GM23248 (cell line): ENCODE results near the gene RABGAP1L.

Experiments
- EZH2 ChIP-seq: fragments of 200-600 bp; sonication (generic); IDR thresholded peaks from 2 replicates; pipeline ENCODE4 v1.6.1; 2018; ENCODE audit warnings: antibody characterized with exemption, mild to moderate bottlenecking; ENCODE audit not compliant: insufficient read depth, poor library complexity, severe bottlenecking
- EZH2phosphoT487 ChIP-seq: fragments of 200-600 bp; sonication (generic); IDR thresholded peaks from 2 replicates; pipeline ENCODE4 v1.6.1; 2018; ENCODE audit warnings: antibody characterized with exemption, moderate library complexity, mild to moderate bottlenecking, low read depth; ENCODE audit not compliant: insufficient read depth

DNA sequence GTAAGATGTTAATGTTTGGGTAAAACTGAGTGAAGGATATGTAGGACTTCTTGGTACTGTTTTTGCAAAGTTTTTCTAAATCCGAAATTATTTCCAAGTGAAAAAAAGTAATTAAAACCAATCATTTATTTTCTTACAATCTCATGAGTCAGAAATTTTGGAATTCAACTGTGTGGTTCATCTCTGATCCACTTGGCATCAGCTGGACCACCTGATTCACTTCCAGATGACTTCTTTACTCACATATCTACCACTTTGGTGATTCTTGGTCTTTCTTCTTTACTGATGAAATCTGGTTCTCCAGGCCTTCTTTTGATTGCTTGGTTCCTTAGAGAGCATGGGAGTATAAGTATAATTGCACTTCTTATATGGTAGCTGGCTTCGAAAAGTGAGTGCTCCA is 585.6 kb downstream of the RABGAP1L start:
- TF ChIP-seq EZH2phosphoT487 (no peak), EZH2 (no peak)
